Caco-2 (cell line): ENCODE results near the gene GRM7. TPM values are rescaled to one million over a fixed set of nuclear protein-coding genes. Genes with fewer than 3 reads are reported as not detected.

Experiments used
- BruUV-seq: library from RNA; stranded (reverse); fragments of 400-500 nt; replicated peaks from 2 replicates; lab custom pipeline; 2021; lab: Mats Ljungman, UMichigan
- CTCF ChIA-PET: fragments of 300-600 bp; sonication (Branson Sonifier 250); formaldehyde crosslinking; loops from one replicate; lab custom pipeline; 2022; ENCODE audit warnings: antibody characterized with exemption; lab: Charles Lee
- POLR2A ChIA-PET: fragments of 300-600 bp; sonication (Branson Sonifier 250); formaldehyde crosslinking; loops from one replicate; lab custom pipeline; 2022; ENCODE audit warnings: antibody characterized with exemption; lab: Charles Lee
- DNase-seq, 2 experiments: peaks; one replicate each; pipeline versions ENCODE4 v3.0.0 to v3.0.0-alpha.2; 2020 to 2022
- H3K27me3 ChIP-seq: replicated peaks from 2 replicates; pipeline ENCODE4 v1.6.0; 2011; ENCODE audit warnings: low read length; ENCODE audit not compliant: control insufficient read depth, insufficient read depth
- H3K36me3 ChIP-seq: 2 replicates; pipeline ENCODE4 v1.5.1; 2011; ENCODE audit warnings: low read length; ENCODE audit not compliant: control insufficient read depth, insufficient read depth
- H3K4me1 ChIP-seq: fragments of 250-450 bp; sonication (Bioruptor Pico); 2 replicates; pipeline ENCODE4 v1.5.1; 2020; ENCODE audit warnings: mild to moderate bottlenecking
- H3K4me3 ChIP-seq: 2 replicates; pipeline ENCODE4 v1.5.1; 2011; ENCODE audit warnings: low read depth, mild to moderate bottlenecking, control low read depth, low read length
- H3K9me3 ChIP-seq: fragments of 250-450 bp; sonication (Bioruptor Pico); 2 replicates; pipeline ENCODE4 v1.5.1; 2020; ENCODE audit warnings: mild to moderate bottlenecking, moderate library complexity
- H3K27ac Mint-ChIP-seq: one replicate; pipeline ENCODE4 v1.8.0; 2022; ENCODE audit warnings: mixed read lengths; ENCODE audit not compliant: unreplicated experiment
- H3K27me3 Mint-ChIP-seq: one replicate; pipeline ENCODE4 v1.8.0; 2022; ENCODE audit warnings: mixed read lengths; ENCODE audit not compliant: insufficient read depth, unreplicated experiment
- H3K36me3 Mint-ChIP-seq: one replicate; pipeline ENCODE4 v1.8.0; 2022; ENCODE audit warnings: mild to moderate bottlenecking, mixed read lengths; ENCODE audit not compliant: insufficient read depth, unreplicated experiment
- H3K4me1 Mint-ChIP-seq: one replicate; pipeline ENCODE4 v1.8.0; 2022; ENCODE audit warnings: low read depth, mixed read lengths; ENCODE audit not compliant: unreplicated experiment
- H3K4me3 Mint-ChIP-seq: one replicate; pipeline ENCODE4 v1.8.0; 2022; ENCODE audit warnings: mild to moderate bottlenecking, moderate library complexity, mixed read lengths; ENCODE audit not compliant: unreplicated experiment
- H3K9me3 Mint-ChIP-seq: one replicate; pipeline ENCODE4 v1.8.0; 2022; ENCODE audit warnings: mixed read lengths; ENCODE audit not compliant: unreplicated experiment
- CTCF ChIP-seq, 2 experiments: fragments of 200-600 bp in 1 of 2; IDR thresholded peaks; 1 replicate in 1 of 2; 2 replicates in 1 of 2; pipeline versions ENCODE4 v1.5.1 to v1.8.0; 2011 to 2022; ENCODE audit warnings: antibody characterized with exemption in 1 of 2, control low read depth in 1 of 2, inconsistent platforms in 1 of 2, low read depth in 1 of 2, low read length in 1 of 2, mild to moderate bottlenecking in 1 of 2, moderate library complexity in 1 of 2; ENCODE audit not compliant: insufficient read depth in 1 of 2, severe bottlenecking in 1 of 2, unreplicated experiment in 1 of 2
- intact Hi-C: fragments of 100-400 bp; cut with micrococcal nuclease; formaldehyde crosslinking; loops from one replicate; pipeline ENCODE4 v1.10.0; 2022; ENCODE audit not compliant: unreplicated experiment
- total RNA-seq: library from RNA; stranded (reverse); gene quantifications from 2 replicates; pipeline ENCODE4 v1.2.3, GENCODE V29; 2022

The GRM7 gene
- total RNA-seq, 1 experiment from 2014 or later, result not detected

DNA sequence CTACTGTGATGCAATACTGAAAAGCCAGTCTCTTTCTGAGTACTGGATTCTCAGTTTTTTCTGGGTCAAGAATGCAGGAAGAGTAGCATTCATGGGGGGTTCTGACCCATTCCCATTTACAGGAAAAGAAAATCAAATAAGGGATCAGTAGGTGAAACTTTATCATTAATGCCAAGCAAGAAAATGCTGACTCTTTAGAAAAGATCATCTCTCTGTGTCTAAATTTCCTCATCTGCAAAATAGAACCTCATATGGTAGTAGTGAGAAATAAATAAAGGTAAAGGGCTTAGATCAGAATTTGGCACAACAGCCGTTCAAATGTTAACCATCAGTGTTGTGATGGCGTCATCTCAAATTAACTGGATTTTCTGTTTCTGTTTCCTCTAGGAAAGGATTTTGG is 833.1 kb downstream of the GRM7 start:
- CTCF ChIA-PET, result no interaction called here

GRCh38 chr3:7695049-7695448 is 834.1 kb downstream of the GRM7 start:
- H3K9me3 ChIP-seq, result no peaks in the 10 kb centered on the region
- POLR2A ChIA-PET, result no interaction called here
- Mint-ChIP-seq H3K27me3 (peaks cover 4% of the 10 kb centered on the region), H3K27ac (no peak overlapping the region), H3K4me1 (no peaks in the 10 kb centered on the region), H3K4me3 (no peak overlapping the region), H3K9me3 (no peaks in the 10 kb centered on the region), H3K36me3 (no peaks in the 10 kb centered on the region)
- TF ChIP-seq CTCF (IDR thresholded peaks at IDR 0.05; ENCODE audit: insufficient read depth in 1 of 2, low read depth in 1 of 2, low read length in 1 of 2, severe bottlenecking in 1 of 2, unreplicated experiment in 1 of 2), result no peak
- BruUV-seq, result no TSS peak
- H3K4me1 ChIP-seq, result no peaks in the 10 kb centered on the region
- no peaks in the 10 kb centered on the region for H3K27me3 ChIP-seq
- intact Hi-C loops, result no loop called here
- CTCF ChIA-PET, result no interaction called here
- no peaks in the 10 kb centered on the region for H3K36me3 ChIP-seq
- no peak overlapping the region for H3K4me3 ChIP-seq
- no peak for DNase-seq

More for the DNA sequence above, 833.1 kb downstream of the GRM7 start:
- Mint-ChIP-seq H3K4me1 (no peaks in the 10 kb centered on the region), H3K36me3 (no peaks in the 10 kb centered on the region), H3K27me3 (peaks cover 4% of the 10 kb centered on the region), H3K27ac (no peak overlapping the region), H3K4me3 (no peak overlapping the region), H3K9me3 (no peaks in the 10 kb centered on the region)
- no peaks in the 10 kb centered on the region for H3K36me3 ChIP-seq
- POLR2A ChIA-PET, result no interaction called here
- no peaks in the 10 kb centered on the region for H3K4me1 ChIP-seq
- intact Hi-C loops, result no loop called here
- no peaks in the 10 kb centered on the region for H3K27me3 ChIP-seq
- no peaks in the 10 kb centered on the region for H3K9me3 ChIP-seq
- H3K4me3 ChIP-seq, result no peak overlapping the region
- TF ChIP-seq CTCF (IDR thresholded peaks at IDR 0.05; ENCODE audit: insufficient read depth in 1 of 2, low read depth in 1 of 2, low read length in 1 of 2, severe bottlenecking in 1 of 2, unreplicated experiment in 1 of 2), result no peak
- no peak for DNase-seq
- BruUV-seq, result no TSS peak

GRCh38 chr3:7696320-7696719 is 835.4 kb downstream of the GRM7 start:
- TF ChIP-seq CTCF (IDR thresholded peaks at IDR 0.05; ENCODE audit: insufficient read depth in 1 of 2, low read depth in 1 of 2, low read length in 1 of 2, severe bottlenecking in 1 of 2, unreplicated experiment in 1 of 2), result no peak
- no peaks in the 10 kb centered on the region for H3K4me1 ChIP-seq
- no TSS peak for BruUV-seq
- Mint-ChIP-seq H3K4me1 (no peaks in the 10 kb centered on the region), H3K9me3 (no peaks in the 10 kb centered on the region), H3K36me3 (no peaks in the 10 kb centered on the region), H3K4me3 (no peak overlapping the region), H3K27ac (no peak overlapping the region), H3K27me3 (peaks cover 4% of the 10 kb centered on the region)
- ChIA-PET POLR2A (no interaction called here), CTCF (no interaction called here)
- intact Hi-C loops, result no loop called here
- DNase-seq, result no peak
- H3K4me3 ChIP-seq, result no peak overlapping the region
- no peaks in the 10 kb centered on the region for H3K36me3 ChIP-seq
- no peaks in the 10 kb centered on the region for H3K9me3 ChIP-seq
- no peaks in the 10 kb centered on the region for H3K27me3 ChIP-seq
